Right renal pelvis (tissue), 4 donors: ENCODE data around the gene BTBD17. TPM values are rescaled to one million over a fixed set of nuclear protein-coding genes. Genes with fewer than 3 reads are reported as not detected.

ENCODE experiments used
- DNase-seq, 4 donors: peaks; one replicate each; pipeline ENCODE4 v3.0.0-alpha.2; 2013; ENCODE audit warnings: low read depth in 4 of 4, low spot score in 3 of 4, missing footprints in 1 of 4
- polyA plus RNA-seq, 4 donors: library from polyadenylated mRNA; unstranded; fragments of 120-200 nt; gene quantifications; one replicate each; pipeline ENCODE4 v1.2.1, GENCODE V29; 2013; ENCODE audit not compliant: insufficient read length in 4 of 4

Gene BTBD17
- polyA plus RNA-seq, 4 donors, result 0.15 to 0.25 (median 0.22) TPM

DNA sequence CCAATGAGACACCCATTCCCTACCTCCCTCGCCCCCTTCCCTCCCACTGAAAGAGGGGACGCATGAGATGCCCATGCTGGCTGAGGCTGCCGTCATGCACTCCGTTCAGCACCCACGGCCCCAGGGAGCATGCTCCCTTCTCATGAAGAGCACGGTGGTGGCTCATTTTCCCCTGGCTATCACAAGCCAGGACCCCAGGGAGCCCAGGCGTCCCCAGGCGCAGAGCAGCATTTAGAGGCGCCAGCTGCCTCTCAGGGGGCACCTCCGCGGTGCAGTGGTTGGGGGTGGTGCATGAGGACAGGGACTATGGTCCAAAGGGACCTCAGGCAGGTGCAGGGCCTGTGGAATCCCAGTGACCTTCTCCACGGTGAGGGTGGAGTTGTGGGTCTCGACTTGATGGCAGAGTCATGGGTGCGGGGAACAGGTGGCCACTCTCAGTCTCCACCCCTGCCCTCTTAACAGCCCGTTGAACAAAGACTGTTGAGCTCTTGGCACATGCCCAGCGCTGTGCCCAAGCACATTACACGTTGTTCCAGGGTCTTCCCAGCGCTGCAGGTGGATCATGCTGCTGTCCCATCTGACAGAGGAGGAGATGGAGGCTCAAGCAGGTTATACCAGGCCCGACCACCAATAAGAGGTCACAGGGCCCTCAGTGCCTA, 22.0 kb downstream of the BTBD17 start:
- DNase-seq, result no peak

GRCh38 chr17:74337834-74338500, 23.7 kb downstream of the BTBD17 start:
- no peak for DNase-seq

DNA sequence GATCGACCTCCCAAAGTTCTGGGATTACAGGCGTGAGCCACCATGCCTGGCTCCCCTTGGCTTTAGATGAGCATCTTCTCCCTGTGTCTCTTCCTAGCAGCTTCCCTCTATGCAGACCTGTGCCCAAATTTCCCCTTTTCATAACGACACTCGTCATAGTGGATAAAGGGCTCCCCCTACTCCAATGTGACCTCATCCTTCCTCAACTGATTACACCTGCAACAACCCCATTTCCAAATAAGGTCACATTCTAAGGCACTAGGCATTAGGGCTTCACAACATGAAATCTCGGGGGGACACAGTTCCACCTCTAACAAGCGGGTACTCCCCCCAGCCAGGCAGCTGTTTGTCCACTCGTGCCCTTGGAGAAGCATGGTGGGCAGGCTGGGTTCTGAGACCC, 25.4 kb downstream of the BTBD17 start:
- no peak for DNase-seq

DNA sequence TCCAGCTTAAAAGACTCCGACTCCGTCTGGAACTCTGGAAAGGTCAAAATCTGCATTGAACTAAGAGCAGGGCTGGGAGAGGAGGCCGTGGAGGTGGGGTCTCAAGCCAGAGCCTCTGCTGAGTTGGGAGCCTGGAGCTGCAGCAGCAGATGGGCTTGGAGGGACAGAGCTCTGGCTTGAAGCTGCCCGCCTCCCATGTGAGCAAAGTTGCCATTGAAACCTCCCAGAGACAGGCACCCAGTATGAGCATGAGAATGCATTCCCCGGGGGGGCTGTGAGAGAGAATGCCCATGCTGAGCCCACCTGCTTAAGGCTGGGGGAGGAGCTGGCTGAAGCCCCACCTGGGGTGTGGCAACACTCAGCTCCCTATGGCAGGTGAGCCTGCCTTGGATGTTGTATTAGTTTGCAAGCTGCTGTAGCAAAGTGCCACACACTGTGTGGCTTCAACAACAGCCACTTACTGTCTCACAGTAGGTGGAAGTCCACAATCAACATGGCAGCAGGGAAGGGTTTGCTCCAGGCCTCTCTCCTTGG, 26.1 kb downstream of the BTBD17 start:
- DNase-seq, result no peak

- no peak for DNase-seq
These were observed 27.2 kb downstream of the BTBD17 start for GRCh38 chr17:74334393-74335039.

DNA sequence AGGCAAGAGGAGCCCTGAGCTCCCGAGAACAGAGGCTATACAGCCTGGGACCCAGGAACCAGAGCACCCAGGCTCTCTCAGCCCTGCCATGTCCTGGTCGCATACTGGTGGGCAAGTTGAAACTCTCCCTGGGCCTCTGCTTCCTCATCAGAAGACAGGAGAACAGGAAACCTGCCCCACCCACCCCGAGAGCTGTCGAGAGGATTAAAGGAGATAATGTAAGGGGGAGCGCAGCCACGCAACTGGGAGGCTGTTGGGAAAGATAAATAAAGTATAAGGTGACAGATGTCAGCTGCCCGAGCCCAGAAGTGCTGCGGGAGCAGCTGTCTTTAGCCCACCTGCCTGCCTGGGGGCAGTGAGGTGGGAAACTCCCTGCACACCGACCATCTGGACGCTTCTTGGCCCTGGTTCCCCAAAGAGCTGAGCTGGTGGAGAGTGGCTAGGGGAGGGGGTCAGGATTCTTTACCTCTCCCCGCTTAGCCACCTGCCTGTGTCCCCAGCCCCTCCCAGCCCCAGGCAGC, 28.8 kb downstream of the BTBD17 start:
- DNase-seq, result no peak

DNA sequence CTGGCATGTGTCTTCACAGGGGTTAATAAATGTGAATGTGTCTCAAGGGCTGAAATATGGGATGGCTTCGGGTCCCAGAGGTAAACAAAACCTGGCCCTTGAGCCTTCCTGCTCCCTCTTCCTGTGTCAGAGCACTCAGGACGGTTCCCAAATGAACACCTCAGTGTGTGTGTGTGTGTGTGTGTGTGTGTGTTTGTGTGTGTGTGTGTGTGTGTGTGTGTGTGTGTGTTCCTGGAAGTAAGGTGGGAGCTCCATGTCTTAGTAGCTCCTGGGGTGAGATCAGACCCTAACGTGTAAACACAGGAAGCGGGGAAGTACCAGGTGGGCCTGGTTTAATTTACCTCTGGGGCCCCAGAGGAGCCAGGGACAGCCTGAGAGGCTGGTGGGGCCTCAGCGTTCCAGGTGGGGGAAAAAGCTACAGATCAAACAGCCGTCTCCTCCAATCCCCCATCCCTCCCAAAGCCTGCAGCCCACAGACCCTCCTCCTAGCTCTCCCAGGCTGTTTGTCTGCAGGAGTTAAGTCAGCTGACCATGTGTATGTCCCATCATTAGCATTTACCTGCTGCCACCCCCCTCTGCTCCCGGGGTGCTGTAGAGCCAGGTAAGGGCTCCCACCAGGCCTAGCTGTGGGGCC, 29.5 kb downstream of the BTBD17 start:
- no peak for DNase-seq

- no peak for DNase-seq
These were observed 31.2 kb downstream of the BTBD17 start for GRCh38 chr17:74330446-74330845.

GRCh38 chr17:74329378-74329777, 32.3 kb downstream of the BTBD17 start:
- DNase-seq, result no peak

DNA sequence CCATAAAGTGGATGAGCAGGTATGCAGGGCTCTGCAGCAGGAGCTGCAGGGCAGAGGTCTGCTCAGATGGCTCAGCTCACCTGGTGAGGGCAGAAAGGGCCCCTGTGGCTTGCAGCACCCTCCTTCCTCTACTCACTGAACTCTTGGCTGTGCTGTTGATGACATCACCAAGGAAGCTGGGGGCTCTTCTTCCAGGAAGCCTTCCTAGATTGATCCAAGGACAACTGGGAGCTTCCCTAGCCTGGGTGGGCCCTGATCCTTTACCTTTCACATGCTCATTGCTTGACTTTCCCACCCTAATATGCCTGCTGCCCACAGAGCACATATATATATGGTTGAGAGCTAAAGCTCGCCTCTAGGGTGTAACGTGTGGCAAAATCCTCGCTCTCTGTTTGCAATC, 33.2 kb downstream of the BTBD17 start:
- no peak for DNase-seq

- DNase-seq, result no peak
These were observed 35.2 kb downstream of the BTBD17 start for GRCh38 chr17:74326506-74326905.

DNA sequence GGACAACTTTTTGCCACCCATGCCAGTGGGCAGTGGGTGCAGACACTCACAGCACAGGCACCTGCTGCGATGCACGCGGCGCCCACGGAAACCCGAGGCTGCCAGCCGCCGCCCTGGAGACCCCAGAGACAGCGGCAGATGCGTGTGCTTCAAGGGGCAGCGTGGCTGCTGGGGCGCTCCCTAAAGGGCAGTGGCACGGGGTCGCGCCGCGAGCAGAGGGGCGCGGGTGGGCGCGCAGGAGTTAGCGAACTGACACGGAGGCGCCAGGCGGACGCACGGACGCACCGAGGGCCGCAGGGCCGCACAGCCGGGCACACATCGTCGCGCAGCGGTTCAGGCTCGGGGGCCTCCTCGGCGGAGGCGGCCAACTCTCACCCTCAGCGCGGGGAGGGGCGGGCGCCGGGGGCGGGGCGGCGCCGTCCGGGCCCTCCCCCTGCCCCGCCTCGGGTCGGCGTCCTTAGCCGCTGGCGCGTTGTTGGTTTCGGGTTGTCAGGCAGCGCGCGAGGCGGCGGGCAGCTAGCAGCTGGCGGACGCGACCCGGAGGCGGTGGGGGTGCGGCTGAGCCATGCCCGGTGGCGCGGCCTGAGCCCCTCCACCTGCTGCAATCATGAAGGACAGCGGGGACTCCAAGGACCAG, 35.8 kb downstream of the BTBD17 start, which contains the start of gene KIF19:
Gene KIF19, plus strand, starts transcription at position 484 of the 637 bp plus-strand sequence. Its CDS starts 124 bp downstream, at position 608.
- DNase-seq, result peak in 1 of 4 donors; percentile 23

GRCh38 chr17:74325376-74325742, 36.3 kb downstream of the BTBD17 start:
- DNase-seq, result no peak

GRCh38 chr17:74324521-74324920, 37.1 kb downstream of the BTBD17 start:
- no peak for DNase-seq

GRCh38 chr17:74318391-74318790, 43.3 kb downstream of the BTBD17 start:
- no peak for DNase-seq

GRCh38 chr17:74317071-74317470, 44.6 kb downstream of the BTBD17 start:
- DNase-seq, result no peak

- no peak for DNase-seq
These were observed 45.4 kb downstream of the BTBD17 start for GRCh38 chr17:74316220-74316619.

GRCh38 chr17:74314877-74315276, 46.8 kb downstream of the BTBD17 start:
- DNase-seq, result no peak

GRCh38 chr17:74309902-74310301, 51.8 kb downstream of the BTBD17 start:
- DNase-seq, result no peak

GRCh38 chr17:74307984-74308773, 53.5 kb downstream of the BTBD17 start:
- no peak for DNase-seq
